Measurements from ENCODE around the gene PIAS2.

PIAS2 gene

GRCh38 chr18:46770708-46771107 is 146.6 kb downstream of the PIAS2 start:
- DNase-seq = no peak
- Histone ChIP-seq H3K36me3 (replicated peaks) (no peaks in the 10 kb centered on the region), H3K27me3 (replicated peaks) (no peaks in the 10 kb centered on the region), H3K27ac (no peak overlapping the region), H3K4me3 (ENCODE audit: low read depth, low read length) (no peak overlapping the region)
- in situ Hi-C loops (cut with HindIII; ENCODE audit: low pct_ligation_motif_present, low sequenced_read_pairs) = no loop called here
- TF ChIP-seq, protein P1, sequence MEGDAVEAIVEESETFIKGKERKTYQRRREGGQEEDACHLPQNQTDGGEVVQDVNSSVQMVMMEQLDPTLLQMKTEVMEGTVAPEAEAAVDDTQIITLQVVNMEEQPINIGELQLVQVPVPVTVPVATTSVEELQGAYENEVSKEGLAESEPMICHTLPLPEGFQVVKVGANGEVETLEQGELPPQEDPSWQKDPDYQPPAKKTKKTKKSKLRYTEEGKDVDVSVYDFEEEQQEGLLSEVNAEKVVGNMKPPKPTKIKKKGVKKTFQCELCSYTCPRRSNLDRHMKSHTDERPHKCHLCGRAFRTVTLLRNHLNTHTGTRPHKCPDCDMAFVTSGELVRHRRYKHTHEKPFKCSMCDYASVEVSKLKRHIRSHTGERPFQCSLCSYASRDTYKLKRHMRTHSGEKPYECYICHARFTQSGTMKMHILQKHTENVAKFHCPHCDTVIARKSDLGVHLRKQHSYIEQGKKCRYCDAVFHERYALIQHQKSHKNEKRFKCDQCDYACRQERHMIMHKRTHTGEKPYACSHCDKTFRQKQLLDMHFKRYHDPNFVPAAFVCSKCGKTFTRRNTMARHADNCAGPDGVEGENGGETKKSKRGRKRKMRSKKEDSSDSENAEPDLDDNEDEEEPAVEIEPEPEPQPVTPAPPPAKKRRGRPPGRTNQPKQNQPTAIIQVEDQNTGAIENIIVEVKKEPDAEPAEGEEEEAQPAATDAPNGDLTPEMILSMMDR (IDR thresholded peaks at IDR 0.05; ENCODE audit: low read depth, low read length, missing control alignments) = no peak

DNA sequence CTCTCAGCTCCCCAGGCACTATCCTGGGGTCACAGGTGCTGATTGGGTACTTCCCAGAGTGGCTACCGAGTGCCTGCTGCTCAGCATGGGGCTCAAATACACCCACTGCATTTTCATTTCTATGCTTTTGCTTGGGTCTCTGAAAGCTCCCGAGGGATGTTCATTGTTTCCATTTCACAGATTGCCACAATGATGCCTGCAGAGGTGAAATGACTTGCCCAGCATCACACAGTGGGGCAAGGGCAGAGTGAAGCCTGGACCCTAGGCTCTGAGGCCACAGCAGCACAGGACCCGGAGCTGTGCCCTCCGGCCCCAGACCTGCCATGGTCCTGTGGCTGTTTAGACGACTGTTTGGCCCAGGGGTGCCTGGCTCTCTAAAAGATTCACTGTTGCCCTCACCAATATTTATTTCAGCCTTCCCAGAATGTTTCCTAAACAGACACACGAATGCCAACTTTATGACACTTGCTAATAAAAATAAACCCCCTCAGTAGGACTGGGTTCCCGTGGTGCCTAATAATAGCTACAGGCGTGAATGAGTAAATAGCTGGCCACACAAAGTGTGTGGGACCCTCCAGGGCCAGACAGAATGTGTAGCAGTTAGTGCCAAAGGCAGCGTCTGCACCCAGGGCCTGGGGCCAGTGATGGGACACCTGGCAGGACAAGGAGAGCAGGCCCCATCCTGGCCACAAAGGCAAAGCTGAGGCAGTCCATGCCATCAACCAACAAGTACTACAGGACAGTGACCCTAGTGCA is 149.0 kb downstream of the PIAS2 start:
- Histone ChIP-seq H3K36me3 (replicated peaks) (no peaks in the 10 kb centered on the region), H3K27ac (no peak overlapping the region), H3K4me3 (ENCODE audit: low read depth, low read length) (no peak overlapping the region), H3K27me3 (replicated peaks) (no peaks in the 10 kb centered on the region)
- DNase-seq = no peak
- TF ChIP-seq, protein P1 (IDR thresholded peaks at IDR 0.05; ENCODE audit: low read depth, low read length, missing control alignments) = no peak
- in situ Hi-C loops (cut with HindIII; ENCODE audit: low pct_ligation_motif_present, low sequenced_read_pairs) = no loop called here

DNA sequence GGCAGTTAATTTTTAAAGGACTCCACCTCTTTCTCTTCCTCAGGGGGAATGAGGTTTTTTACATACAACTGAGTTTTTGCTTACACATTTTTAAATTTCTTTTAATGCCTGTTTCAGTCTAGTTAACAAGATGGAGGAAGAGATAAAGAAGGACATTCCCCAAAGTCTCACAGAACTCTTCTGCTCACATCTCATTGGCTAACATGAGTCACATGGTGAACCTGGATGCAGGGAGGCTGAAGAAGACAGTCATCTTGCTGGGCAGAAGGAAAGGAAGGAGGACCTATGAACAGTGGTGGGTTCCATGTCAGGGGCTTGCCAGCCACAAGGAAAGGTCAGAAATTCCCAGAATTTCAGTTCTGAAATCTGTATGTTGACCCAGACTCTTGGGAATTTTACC is 150.1 kb downstream of the PIAS2 start:
- in situ Hi-C loops (cut with HindIII; ENCODE audit: low pct_ligation_motif_present, low sequenced_read_pairs) = no loop called here
- Histone ChIP-seq H3K27ac (no peak overlapping the region), H3K4me3 (ENCODE audit: low read depth, low read length) (no peak overlapping the region), H3K36me3 (replicated peaks) (no peaks in the 10 kb centered on the region), H3K27me3 (replicated peaks) (no peaks in the 10 kb centered on the region)
- DNase-seq = no peak
- TF ChIP-seq, protein P1 (IDR thresholded peaks at IDR 0.05; ENCODE audit: low read depth, low read length, missing control alignments) = no peak

DNA sequence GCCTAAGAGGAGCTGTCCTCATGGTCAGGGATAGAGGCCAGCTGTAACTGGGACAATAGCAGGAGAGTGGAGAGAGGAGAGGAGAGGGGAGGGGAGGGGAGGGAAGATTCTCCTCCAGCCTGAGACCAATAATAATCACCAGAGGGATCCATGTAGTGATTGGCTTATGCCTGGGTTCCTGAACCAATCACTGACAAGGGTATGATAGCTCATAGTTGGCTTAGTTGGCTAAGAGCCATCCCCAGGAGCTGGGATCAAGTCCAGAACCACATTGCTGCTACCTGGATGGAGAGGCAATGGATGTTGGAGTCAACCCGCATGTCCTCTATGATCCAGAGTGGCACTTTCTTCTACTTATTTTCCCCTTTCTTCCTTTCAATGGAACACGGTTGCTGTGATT is 152.7 kb downstream of the PIAS2 start:
- in situ Hi-C loops (cut with HindIII; ENCODE audit: low pct_ligation_motif_present, low sequenced_read_pairs) = no loop called here
- no peak overlapping the region for H3K27ac ChIP-seq
- no peaks in the 10 kb centered on the region for H3K36me3 ChIP-seq (replicated peaks)
- TF ChIP-seq, protein P1 (IDR thresholded peaks at IDR 0.05; ENCODE audit: low read depth, low read length, missing control alignments) = no peak
- no peak for DNase-seq
- no peaks in the 10 kb centered on the region for H3K27me3 ChIP-seq (replicated peaks)
- no peak overlapping the region for H3K4me3 ChIP-seq (ENCODE audit: low read depth, low read length)

GRCh38 chr18:46761059-46761769 is 156.1 kb downstream of the PIAS2 start:
- in situ Hi-C loops (cut with HindIII; ENCODE audit: low pct_ligation_motif_present, low sequenced_read_pairs) = no loop called here

More at GRCh38 chr18:46761059-46761769, 156.1 kb downstream of the PIAS2 start:
- no peak for DNase-seq
- no peak overlapping the region for H3K4me3 ChIP-seq (ENCODE audit: low read depth, low read length)
- no peak overlapping the region for H3K27ac ChIP-seq
- TF ChIP-seq, protein P1 (IDR thresholded peaks at IDR 0.05; ENCODE audit: low read depth, low read length, missing control alignments) = no peak
- no peaks in the 10 kb centered on the region for H3K36me3 ChIP-seq (replicated peaks)
- H3K27me3 ChIP-seq (replicated peaks) = peaks cover 19% of the 10 kb centered on the region
